Embryonic facial prominence (tissue), 1 donor: ENCODE results near the gene RPUSD1.
"Not testable (repeated sequence)": the region's sequence is repeated elsewhere in the genome, so short reads cannot be mapped to it uniquely, and the experiment has no call there.

Source experiments
- DNase-seq: peaks from one replicate; pipeline ENCODE4 v3.0.0-alpha.2; 2016; ENCODE audit errors: extremely low spot score

The RPUSD1 gene

GRCh38 chr16:783404-784161 is 4.6 kb downstream of the RPUSD1 start:
- DNase-seq = no peak

DNA sequence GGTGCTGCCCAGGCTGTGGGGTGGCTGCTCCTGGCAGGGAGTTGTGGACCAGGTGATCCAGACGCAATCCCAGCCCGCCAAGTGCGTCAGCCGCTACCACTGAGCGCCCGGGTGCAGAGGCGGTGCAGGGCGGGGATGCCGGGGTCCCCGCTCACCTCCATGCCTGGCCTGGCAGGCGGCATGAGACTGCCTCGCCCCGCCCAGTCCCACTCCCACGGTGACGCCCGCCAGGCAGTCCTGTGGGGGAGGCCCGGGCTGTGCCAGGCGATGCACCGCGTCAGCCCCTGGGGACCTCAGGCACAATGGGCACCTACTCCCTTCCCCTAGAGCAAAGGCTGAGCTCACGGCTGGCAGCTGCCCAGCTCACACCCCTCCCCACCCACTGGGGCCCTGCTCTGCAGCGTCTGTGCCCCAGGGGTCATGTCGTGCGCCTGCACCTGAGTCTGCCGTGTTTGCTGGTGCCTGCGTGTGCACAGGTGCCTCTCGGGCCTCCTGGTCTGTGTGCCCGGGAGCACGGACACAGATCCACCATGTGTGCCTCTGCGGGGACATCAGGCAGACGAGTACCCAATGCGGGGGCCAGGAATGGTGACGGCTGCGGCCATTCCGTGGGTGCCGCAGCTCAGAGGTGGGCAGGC is 5.3 kb downstream of the RPUSD1 start:
- no peak for DNase-seq

GRCh38 chr16:782258-782657 is 5.9 kb downstream of the RPUSD1 start:
- DNase-seq = no peak

- no peak for DNase-seq
These were observed 6.7 kb downstream of the RPUSD1 start for GRCh38 chr16:781346-782010.

- no peak for DNase-seq
These were observed 7.9 kb downstream of the RPUSD1 start for GRCh38 chr16:780296-780695.

DNA sequence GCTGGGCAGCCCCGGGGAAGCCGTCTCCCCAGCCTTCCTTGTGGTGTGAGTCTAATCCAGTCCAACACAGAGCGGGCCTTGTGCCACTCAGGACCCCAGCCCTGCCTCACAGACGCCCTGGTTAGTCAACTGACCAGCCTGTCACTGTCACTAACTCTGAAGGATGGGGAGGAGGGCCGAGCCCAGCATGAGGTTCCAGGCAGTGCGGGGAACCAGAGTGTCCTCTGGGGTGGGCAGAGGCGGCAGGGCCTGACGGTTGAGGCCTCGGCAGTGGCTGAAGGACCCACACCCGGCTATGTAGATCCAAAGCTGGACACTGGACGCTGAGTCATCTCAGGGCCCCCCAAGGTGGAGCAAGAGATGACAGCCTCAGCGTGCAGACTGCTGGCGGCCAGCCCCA is 8.6 kb downstream of the RPUSD1 start:
- DNase-seq = no peak

- DNase-seq = no peak
These were observed 9.2 kb downstream of the RPUSD1 start for GRCh38 chr16:778909-779527.

GRCh38 chr16:778447-778846 is 9.7 kb downstream of the RPUSD1 start:
- no peak for DNase-seq

DNA sequence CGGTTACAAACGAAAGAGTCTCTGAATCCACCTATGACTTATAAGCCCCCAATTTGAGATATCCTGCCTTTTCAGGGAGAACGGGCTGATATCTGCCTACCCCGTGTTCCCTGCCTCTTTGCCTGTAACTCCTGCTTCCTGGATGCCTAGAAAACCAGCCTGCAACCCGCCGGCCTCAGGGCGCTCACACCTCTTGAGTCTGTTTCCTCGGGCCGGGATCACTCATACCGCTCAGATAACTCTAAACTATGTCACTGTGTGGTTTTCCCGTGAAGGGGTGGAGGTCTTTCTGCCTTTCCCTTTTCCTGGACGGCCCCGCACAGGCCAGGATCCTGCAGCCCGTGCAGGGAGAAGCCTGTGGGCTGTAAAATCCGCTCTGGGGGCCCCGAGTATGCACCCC is 10.4 kb downstream of the RPUSD1 start:
- DNase-seq = no peak

DNA sequence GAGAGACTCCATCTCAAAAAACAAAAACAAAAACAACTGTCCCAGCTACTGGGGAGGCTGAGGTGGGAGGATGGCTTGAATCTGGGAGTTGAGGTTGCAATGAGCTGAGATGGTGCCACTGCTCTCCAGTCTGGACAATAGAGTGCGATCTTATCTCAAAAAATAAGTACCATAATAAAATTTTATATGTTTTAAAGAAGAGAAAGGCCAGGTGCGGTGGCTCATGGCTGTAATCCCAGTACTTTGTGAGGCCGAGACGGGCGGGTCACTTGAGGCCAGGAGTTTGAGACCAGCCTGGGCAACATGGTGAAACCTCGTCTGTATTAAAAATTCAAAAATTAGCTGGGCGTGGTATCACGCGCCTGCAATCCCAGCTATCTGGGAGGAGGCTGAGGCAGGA is 11.4 kb downstream of the RPUSD1 start:
- no peak for DNase-seq

DNA sequence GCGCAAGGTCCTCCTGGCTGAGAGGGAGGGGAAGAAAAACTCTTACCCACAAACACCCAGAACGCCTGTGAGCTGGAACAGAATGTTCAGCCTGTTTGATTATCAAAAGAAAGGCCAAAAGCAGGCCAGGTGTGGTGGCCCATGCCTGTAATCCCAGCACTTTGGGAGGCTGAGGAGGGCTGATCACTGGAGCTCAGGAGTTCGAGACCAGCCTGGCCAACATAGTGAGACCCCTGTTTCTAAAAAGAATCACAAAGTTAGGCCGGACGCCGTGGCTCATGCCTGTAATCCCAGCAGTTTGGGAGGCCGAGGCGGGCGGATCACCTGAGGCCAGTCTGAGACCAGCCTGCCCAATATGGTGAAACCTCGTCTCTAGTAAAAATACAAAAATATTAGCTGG is 11.9 kb downstream of the RPUSD1 start:
- not testable (repeated sequence) for DNase-seq

- no peak for DNase-seq
These were observed 12.9 kb downstream of the RPUSD1 start for GRCh38 chr16:775236-775796.

DNA sequence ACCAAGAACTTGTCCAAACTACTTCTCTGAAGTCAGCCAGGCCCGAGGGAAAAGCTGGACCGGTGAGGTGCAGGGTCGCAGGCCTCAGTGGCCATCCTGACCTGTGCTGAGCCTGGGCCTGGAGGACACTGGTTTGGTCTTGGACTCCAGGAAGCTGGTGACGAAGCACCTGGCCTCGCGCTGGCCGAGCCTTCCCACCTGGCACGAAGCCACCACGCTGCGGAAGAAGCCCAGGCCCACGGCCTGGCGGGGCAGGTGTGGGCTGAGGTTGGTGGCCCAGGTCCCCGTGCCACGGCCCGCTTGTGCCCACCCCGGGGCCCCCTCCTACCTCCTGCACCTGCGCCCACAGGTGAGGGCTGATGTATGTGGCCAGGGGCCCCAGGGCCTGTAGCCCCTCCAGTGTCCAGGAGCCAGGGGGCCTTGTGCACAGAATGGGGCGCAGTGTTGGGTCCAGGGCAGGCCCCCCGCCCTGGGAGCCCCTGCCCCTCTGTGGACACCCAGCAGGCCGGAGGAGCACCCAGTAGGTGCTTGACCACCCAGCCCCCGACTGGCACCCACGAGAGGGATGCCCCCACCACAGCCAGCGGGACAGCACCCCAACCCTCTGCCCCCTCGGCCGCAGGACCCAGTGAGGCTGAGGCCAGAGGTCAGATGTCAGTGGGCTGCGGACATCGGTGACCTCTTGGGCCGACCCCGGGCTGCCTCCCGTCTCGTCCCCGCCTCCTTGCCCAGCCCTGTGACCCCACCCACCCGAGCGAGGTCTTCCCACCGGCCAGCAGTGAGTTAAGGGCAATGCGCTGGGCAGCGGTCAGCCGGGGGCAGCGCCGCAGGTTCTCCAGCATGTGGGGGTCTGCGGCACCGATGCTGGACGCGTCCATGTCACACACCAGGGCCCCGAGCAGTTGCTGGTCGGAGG is 13.8 kb downstream of the RPUSD1 start:
- no peak for DNase-seq

DNA sequence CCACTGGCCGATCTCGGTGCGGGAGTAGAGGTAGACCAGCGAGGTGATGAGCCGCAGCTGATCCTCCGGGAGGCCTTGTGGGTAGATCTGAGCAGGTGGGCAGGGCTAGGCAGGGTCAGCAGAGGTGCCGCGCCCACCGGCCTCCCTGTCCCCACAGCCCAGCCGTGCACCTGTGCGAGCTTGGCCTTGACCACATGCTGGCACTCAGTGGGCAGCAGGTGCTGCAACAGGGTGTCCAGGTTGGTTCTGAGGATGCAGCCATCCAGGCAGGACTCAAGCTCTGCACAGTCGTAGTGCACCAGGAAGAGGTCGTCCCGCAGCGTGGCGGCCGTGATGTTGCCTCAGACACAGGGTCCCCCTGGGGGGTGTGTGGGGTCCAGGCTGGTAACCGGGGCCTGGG is 15.2 kb downstream of the RPUSD1 start:
- DNase-seq = no peak

- no peak for DNase-seq
These were observed 17.8 kb downstream of the RPUSD1 start for GRCh38 chr16:770411-770810.

DNA sequence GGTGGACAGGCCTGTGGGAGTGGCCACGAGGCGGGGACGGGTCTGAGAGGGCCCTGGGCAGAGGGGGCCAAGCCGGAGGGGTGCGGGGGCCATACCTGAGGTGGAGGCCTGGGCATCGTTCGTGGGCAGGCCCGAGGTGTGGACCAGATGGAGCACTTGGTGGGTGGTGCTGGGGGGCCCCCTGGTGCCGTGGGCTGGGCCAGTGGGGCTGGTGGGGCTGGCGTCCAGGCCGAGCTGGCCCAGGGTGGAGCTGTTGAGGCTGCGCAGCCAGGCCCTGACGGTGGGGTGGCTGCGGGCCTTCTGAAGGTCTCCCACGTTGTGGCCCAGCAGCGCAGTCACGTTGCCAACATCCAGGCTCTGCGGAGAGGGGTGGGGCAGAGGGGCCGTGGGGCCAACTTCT is 18.2 kb downstream of the RPUSD1 start:
- DNase-seq = no peak

DNA sequence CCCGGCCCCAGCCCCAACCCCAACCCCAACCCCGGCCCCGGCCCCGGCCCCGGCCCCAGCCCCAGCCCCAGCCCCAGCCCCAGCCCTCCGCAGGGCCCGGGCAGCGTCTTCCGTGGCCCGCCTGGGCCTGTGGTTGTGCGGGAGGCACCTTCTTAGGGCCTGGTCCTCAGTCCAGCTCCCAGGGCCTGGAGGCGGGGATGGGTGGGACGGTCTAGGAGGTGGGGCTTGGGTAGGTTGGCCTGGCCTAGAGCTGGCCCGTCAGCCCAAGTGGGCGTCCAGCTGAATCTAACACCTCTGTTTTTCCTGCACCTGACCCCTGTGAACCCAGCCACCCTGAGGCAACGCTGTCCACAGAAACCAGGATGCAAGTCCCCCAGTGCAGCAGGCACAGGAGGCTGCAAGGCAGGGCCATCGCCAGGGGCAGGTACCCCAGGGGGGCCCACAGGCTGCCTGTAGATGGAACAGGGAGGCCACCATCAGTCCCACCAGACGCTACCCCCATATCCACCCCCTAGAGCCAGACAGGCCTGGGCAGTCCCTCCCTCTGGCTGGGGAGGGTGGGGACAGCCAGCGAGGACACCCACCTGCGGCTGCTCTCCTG is 18.9 kb downstream of the RPUSD1 start:
- DNase-seq = no peak

DNA sequence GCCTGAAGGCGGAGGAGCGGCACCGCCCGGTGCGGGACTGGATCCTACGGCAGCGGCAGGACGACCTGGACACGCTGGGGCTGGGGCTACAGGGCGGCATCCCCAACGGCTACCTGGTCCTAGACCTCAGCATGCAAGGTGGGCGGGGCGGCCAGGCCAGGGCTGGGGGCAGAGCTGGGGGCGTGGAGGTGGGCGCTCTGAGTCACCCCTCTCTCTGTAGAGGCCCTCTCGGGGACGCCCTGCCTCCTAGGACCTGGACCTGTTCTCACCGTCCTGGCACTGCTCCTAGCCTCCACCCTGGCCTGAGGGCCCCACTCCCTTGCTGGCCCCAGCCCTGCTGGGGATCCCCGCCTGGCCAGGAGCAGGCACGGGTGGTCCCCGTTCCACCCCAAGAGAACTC is 19.8 kb downstream of the RPUSD1 start:
- DNase-seq = no peak

GRCh38 chr16:767743-768235 is 20.4 kb downstream of the RPUSD1 start:
- no peak for DNase-seq

- DNase-seq = no peak
These were observed 21.2 kb downstream of the RPUSD1 start for GRCh38 chr16:766820-767640.
